Body of pancreas (tissue), 4 donors: ENCODE results near the gene PFDN1.

Experiments
- CTCF ChIP-seq, 7 experiments: fragments of 450-650 bp in 4 of 7; fragments of 200-600 bp in 3 of 7; sonication (generic) in 3 of 7; IDR thresholded peaks; one replicate each; pipeline ENCODE4 v1.5.1; 2016 to 2019; ENCODE audit warnings: antibody characterized with exemption in 7 of 7
- POLR2A ChIP-seq, 3 donors: fragments of 450-650 bp; IDR thresholded peaks; one replicate each; pipeline ENCODE4 v1.6.1; 2016; ENCODE audit warnings: antibody characterized with exemption in 3 of 3, mild to moderate bottlenecking in 2 of 3

DNA sequence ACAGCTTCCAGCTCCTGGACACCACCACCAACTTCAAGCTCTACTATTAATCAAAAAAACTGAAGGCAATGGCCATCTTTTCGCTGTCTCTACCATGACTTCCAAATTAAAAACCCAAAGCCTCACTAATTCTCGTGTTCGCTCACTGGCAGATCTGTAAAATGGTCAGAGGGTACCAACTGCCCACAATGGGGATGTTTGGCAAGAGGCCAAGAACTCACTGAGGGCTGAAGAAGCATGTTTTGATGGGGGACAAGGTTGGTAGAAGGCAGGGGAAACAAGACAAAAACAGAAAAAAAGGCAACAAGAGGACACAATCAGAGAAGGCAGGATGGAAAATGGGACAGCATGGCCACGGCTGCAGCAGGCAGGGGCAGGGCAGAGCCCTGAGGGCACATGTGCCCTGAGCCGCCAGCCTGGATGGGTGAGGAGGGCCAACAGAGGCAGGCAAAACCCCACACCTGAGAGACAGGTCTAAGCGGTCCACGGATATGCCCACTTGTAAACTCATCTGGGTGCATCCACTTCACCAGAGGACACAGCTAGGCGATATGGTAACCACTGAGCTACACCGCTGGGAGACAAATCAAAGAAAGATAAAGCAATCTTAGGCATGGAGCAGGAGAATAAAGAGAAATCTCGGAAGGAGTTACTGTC, 50.3 kb downstream of the PFDN1 start:
- no peak for TF ChIP-seq CTCF (IDR thresholded peaks at IDR 0.05)
- TF ChIP-seq POLR2A (IDR thresholded peaks at IDR 0.05), result no peak
